Coronary artery (tissue), 2 donors: ENCODE measurements around the gene NOP9.

ENCODE experiments used
- DNase-seq: peaks from one replicate; pipeline ENCODE4 v3.0.0-alpha.2; 2017; ENCODE audit warnings: low spot score
- H3K27ac ChIP-seq, 2 donors: fragments of 200-600 bp; sonication (generic); one replicate each; pipeline ENCODE4 v1.5.1; 2016 to 2019
- H3K4me3 ChIP-seq: fragments of 200-600 bp; sonication (generic); 2 replicates; pipeline ENCODE4 v1.5.1; 2016; ENCODE audit warnings: mild to moderate bottlenecking, moderate library complexity
- TF ChIP-seq, protein P1 (sequence below): fragments of 200-600 bp; sonication (generic); IDR thresholded peaks from one replicate; pipeline ENCODE4 v1.5.1; 2019; ENCODE audit warnings: antibody characterized with exemption

The NOP9 gene

GRCh38 chr14:24298892-24299254 is 777 bp upstream of the NOP9 start:
- TF ChIP-seq, protein P1, sequence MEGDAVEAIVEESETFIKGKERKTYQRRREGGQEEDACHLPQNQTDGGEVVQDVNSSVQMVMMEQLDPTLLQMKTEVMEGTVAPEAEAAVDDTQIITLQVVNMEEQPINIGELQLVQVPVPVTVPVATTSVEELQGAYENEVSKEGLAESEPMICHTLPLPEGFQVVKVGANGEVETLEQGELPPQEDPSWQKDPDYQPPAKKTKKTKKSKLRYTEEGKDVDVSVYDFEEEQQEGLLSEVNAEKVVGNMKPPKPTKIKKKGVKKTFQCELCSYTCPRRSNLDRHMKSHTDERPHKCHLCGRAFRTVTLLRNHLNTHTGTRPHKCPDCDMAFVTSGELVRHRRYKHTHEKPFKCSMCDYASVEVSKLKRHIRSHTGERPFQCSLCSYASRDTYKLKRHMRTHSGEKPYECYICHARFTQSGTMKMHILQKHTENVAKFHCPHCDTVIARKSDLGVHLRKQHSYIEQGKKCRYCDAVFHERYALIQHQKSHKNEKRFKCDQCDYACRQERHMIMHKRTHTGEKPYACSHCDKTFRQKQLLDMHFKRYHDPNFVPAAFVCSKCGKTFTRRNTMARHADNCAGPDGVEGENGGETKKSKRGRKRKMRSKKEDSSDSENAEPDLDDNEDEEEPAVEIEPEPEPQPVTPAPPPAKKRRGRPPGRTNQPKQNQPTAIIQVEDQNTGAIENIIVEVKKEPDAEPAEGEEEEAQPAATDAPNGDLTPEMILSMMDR = no peak
- H3K4me3 ChIP-seq = peak overlapping the region; percentile 94
- DNase-seq = no peak
- H3K27ac ChIP-seq = peak overlapping the region; percentile 81 to 92

GRCh38 chr14:24300326-24300980 is 803 bp downstream of the NOP9 start:
- Histone ChIP-seq H3K4me3 (peak overlapping the region; percentile 94), H3K27ac (peak overlapping the region; percentile 81 to 92)
- TF ChIP-seq, protein P1 = no peak
- DNase-seq = no peak

DNA sequence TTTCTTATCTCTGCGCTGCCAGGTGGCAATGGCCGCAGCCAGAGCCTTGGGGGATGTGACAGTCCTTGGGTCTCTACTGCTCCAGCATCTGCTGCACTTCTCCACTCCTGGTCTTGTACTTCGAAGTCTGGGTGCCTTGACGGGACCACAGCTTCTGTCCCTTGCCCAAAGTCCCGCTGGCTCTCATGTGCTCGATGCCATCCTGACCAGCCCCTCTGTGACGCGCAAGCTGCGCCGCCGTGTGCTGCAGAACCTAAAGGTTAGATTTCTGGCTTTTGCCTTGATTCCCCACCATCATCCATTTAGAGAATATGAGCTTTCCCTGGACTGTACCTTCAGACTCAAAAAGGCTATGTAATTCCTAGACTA is 4.4 kb downstream of the NOP9 start:
- DNase-seq = no peak
- TF ChIP-seq, protein P1 = no peak
- H3K4me3 ChIP-seq = no peak overlapping the region
- H3K27ac ChIP-seq = no peak overlapping the region

GRCh38 chr14:24307156-24307574 is 7.5 kb downstream of the NOP9 start:
- TF ChIP-seq, protein P1 = no peak
- Histone ChIP-seq H3K4me3 (no peak overlapping the region), H3K27ac (no peak overlapping the region)
- DNase-seq = no peak

- H3K27ac ChIP-seq = no peak within 1 kb of the TSS
- TF ChIP-seq, protein P1 = peak; percentile 84
- H3K4me3 ChIP-seq = no peak within 1 kb of the TSS
- no peak for DNase-seq
These were observed 8.1 kb downstream of the NOP9 start, which contains the start of gene CIDEB for GRCh38 chr14:24307575-24308341. TSS of gene CIDEB (minus strand) at chr14:24307977. CDS start at chr14:24307858, 119 bp downstream.

- no peak overlapping the region for H3K4me3 ChIP-seq
- no peak for DNase-seq
- TF ChIP-seq, protein P1 = no peak
- H3K27ac ChIP-seq = no peak overlapping the region
These were observed 8.9 kb downstream of the NOP9 start for GRCh38 chr14:24308342-24309124.
